Peyer's patch (tissue), 4 donors: ENCODE results near the gene IFNL2. TPM values are rescaled to one million over a fixed set of nuclear protein-coding genes. Genes with fewer than 3 reads are reported as not detected.
"Not testable (repeated sequence)": the region's sequence is repeated elsewhere in the genome, so short reads cannot be mapped to it uniquely, and the experiment has no call there.

ENCODE experiments used
- DNase-seq, 3 donors: peaks; one replicate each; pipeline ENCODE4 v3.0.0-alpha.2; 2017 to 2019
- H3K27ac ChIP-seq, 4 donors: fragments of 200-600 bp; sonication (generic); one replicate each; pipeline ENCODE4 v1.5.1; 2016 to 2019
- H3K27me3 ChIP-seq, 2 donors: fragments of 200-600 bp; sonication (generic); one replicate each; pipeline ENCODE4 v1.5.1; 2019
- H3K36me3 ChIP-seq, 3 donors: fragments of 200-600 bp; sonication (generic); one replicate each; pipeline ENCODE4 v1.5.1; 2016 to 2019
- H3K4me1 ChIP-seq, 4 donors: fragments of 200-600 bp; sonication (generic); one replicate each; pipeline ENCODE4 v1.5.1; 2016 to 2019
- H3K4me3 ChIP-seq, 4 donors: fragments of 200-600 bp; sonication (generic); 1 replicate in 3 of 4; 2 replicates in 1 of 4; pipeline ENCODE4 v1.5.1; 2016 to 2019; ENCODE audit warnings: mild to moderate bottlenecking in 1 of 4
- H3K9me3 ChIP-seq, 4 donors: fragments of 200-600 bp; sonication (generic); one replicate each; pipeline ENCODE4 v1.5.1; 2016 to 2019; ENCODE audit warnings: mild to moderate bottlenecking in 1 of 4
- POLR2A ChIP-seq, 2 donors: fragments of 450-650 bp; IDR thresholded peaks; one replicate each; pipeline ENCODE4 v1.5.1; 2017; ENCODE audit warnings: antibody characterized with exemption in 2 of 2, mild to moderate bottlenecking in 2 of 2, moderate library complexity in 2 of 2
- total RNA-seq, 4 donors: library from RNA; depleted of rRNA; stranded (reverse); fragments of >200 nt; gene quantifications; one replicate each; pipeline ENCODE4 v1.1.0, GENCODE V29; 2016
- TF ChIP-seq, protein P1 (sequence below), 6 experiments: fragments of 450-650 bp in 4 of 6; fragments of 200-600 bp in 2 of 6; sonication (generic) in 1 of 6; IDR thresholded peaks; one replicate each; pipeline ENCODE4 v1.5.1; 2017 to 2019; ENCODE audit warnings: antibody characterized with exemption in 6 of 6, mild to moderate bottlenecking in 3 of 6, moderate library complexity in 1 of 6

The IFNL2 gene
- total RNA-seq: not detected

DNA sequence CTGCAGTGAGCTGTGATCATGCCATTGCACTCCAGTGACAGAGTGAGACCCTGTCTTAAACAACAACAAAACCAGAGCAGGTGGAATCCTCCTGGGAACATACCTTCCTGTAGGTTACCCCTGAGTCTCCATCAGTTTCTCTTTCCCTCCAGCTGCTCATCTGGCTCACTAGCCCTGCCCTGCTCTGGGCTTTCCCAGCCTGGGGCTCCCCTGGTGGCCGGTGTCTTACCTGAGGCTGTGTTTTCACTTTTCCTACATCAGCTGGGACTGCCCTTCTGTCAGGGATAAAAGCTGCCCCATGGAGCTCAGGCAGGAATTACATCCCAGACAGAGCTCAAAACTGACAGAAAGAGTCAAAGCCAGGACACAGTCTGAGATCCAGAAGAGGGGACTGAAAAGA is at the start of gene IFNL2:
Gene IFNL2, plus strand, starts transcription at position 312 of the 400 bp plus-strand sequence. CDS start 173 bp downstream, outside the sequence.
- H3K36me3 ChIP-seq, H3K4me3 ChIP-seq, H3K4me1 ChIP-seq, H3K9me3 ChIP-seq, DNase-seq, H3K27ac ChIP-seq, H3K27me3 ChIP-seq: not testable (repeated sequence)

DNA sequence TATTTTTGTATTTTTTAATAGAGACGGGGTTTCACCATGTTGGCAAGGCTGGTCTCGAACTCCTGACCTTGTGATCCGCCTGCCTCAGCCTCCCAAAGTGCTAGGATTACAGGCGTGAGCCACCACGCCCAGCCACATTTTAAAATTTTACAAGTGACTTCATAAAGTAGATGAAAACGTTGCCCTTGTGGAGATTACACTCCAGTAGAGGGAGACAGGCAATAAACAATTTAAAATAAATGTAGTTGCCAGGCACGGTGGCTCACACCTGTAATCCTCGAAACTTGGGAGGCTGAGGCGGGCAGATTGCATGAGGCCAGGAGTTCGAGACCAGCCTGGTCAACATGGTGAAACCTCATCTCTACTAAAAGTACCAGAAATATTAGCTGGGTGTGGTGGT is 49.1 kb upstream of the IFNL2 start:
- H3K27ac ChIP-seq, DNase-seq, H3K27me3 ChIP-seq, H3K36me3 ChIP-seq, H3K9me3 ChIP-seq, H3K4me3 ChIP-seq, H3K4me1 ChIP-seq: not testable (repeated sequence)

DNA sequence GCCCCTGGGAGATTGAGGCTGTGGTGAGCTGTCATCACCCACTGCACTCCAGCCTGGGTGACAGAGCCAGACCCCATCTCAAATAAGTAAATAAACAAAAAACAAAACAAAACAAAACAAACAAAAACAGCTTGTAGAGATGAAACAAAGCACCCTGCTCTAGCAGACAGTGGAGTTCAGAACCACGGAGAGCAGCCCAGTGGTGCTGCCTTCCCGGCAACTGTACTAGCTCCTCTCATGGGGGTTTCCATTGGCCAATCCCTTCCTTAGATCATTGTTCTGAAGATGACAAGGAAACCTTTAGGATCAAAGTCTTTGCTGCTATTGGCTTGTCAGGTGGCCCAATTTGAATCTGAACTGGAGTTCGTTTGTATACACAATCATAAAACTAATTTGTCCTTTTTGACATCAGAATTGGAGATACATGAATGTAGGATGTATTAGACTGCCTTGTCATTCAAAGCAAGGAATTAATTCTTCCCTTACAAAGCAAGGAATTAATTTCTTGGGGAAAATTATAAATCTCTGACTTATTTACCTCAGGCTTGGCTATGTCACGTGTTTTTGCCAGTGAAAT is 44.4 kb upstream of the IFNL2 start:
- no peak overlapping the region for H3K27ac ChIP-seq
- H3K4me1 ChIP-seq: no peaks in the 10 kb centered on the region
- H3K27me3 ChIP-seq: no peaks in the 10 kb centered on the region
- no peak overlapping the region for H3K4me3 ChIP-seq
- no peak for DNase-seq
- H3K9me3 ChIP-seq: no peaks in the 10 kb centered on the region
- no peak for TF ChIP-seq POLR2A (IDR thresholded peaks at IDR 0.05)
- TF ChIP-seq, protein P1, sequence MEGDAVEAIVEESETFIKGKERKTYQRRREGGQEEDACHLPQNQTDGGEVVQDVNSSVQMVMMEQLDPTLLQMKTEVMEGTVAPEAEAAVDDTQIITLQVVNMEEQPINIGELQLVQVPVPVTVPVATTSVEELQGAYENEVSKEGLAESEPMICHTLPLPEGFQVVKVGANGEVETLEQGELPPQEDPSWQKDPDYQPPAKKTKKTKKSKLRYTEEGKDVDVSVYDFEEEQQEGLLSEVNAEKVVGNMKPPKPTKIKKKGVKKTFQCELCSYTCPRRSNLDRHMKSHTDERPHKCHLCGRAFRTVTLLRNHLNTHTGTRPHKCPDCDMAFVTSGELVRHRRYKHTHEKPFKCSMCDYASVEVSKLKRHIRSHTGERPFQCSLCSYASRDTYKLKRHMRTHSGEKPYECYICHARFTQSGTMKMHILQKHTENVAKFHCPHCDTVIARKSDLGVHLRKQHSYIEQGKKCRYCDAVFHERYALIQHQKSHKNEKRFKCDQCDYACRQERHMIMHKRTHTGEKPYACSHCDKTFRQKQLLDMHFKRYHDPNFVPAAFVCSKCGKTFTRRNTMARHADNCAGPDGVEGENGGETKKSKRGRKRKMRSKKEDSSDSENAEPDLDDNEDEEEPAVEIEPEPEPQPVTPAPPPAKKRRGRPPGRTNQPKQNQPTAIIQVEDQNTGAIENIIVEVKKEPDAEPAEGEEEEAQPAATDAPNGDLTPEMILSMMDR (IDR thresholded peaks at IDR 0.05): no peak
- H3K36me3 ChIP-seq: no peaks in the 10 kb centered on the region

DNA sequence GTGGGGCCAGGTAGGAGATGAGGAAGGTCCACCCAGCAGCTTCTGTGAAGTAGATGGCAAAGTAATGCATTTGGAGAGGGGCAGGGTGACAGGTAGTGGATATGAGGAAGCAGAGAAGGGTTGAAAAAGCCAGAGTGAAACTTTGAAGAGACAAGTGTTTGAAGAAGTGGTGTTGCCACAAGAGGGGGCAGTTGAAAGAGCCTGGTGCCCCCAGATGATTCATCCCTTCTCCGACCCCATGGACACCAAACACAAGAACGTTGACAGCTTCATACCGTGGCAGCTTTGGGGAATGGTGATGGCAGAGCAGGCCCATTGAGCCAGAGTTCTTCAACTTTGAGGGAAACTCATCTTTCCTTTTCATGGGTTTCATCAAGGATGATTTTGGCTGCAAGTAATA is 43.3 kb upstream of the IFNL2 start:
- Histone ChIP-seq H3K27me3 (no peaks in the 10 kb centered on the region), H3K4me3 (no peak overlapping the region), H3K9me3 (no peaks in the 10 kb centered on the region), H3K36me3 (no peaks in the 10 kb centered on the region), H3K27ac (no peak overlapping the region), H3K4me1 (no peaks in the 10 kb centered on the region)
- no peak for DNase-seq
- TF ChIP-seq, protein P1 (IDR thresholded peaks at IDR 0.05): no peak
- no peak for TF ChIP-seq POLR2A (IDR thresholded peaks at IDR 0.05)

DNA sequence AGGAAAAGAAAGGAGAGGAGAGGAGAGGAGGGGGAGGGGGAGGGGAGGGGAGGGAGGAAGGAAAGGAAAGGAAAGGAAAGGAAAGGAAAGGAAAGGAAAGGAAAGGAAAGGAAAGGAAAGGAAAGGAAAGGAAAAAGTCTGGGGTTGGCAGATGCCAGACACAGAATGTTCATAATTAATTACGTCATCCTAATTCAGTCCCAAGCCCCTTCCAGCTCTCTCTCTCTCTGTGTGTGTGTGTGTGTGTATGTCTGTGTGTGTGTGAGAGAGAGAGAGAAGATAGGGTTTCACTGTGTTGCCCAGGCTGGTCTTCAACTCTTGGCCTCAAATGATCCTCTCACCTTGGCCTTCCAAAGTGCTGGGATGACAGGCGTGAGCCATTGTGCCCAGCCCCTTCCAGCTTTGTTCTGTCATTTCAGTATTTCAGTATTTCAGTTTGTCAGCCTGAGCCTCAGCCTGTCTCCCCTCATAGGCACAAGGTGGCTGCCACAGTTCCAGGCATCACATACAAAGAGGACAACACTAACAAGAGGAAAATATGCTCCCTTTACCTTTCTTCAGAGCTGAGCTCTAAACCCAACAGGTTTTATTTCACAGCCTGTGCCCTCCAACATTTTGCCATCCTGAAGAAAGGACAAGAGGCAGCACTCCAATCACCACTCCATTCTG is 38.0 kb upstream of the IFNL2 start:
- no peaks in the 10 kb centered on the region for H3K9me3 ChIP-seq
- H3K36me3 ChIP-seq: no peaks in the 10 kb centered on the region
- no peak overlapping the region for H3K27ac ChIP-seq
- no peak overlapping the region for H3K4me3 ChIP-seq
- TF ChIP-seq, protein P1 (IDR thresholded peaks at IDR 0.05): no peak
- no peak for TF ChIP-seq POLR2A (IDR thresholded peaks at IDR 0.05)
- H3K4me1 ChIP-seq: no peaks in the 10 kb centered on the region
- no peak for DNase-seq
- no peaks in the 10 kb centered on the region for H3K27me3 ChIP-seq

DNA sequence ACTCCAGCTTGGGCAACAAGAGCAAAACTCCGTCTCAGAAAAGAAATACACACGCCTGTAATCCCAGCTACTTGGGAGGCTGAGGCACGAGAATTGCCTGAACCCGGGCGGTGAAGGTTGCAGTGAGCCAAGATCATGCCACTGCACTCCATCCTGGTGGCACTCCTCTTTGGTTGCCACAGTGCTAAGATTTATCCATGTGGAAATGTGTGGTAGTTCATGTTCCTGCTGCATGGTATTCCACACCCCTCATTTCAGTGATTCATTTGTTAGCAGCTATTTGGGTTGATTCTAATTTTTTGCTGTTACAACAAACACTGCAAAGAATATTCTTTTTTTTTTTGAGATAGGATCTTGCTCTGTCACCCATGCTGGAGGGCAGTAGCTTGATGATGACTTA is 35.5 kb upstream of the IFNL2 start:
- TF ChIP-seq POLR2A (IDR thresholded peaks at IDR 0.05): no peak
- TF ChIP-seq, protein P1 (IDR thresholded peaks at IDR 0.05): no peak
- Histone ChIP-seq H3K27ac (no peak overlapping the region), H3K4me1 (peaks cover 0 to 3% (median 1%) of the 10 kb centered on the region in 4 donors)

More for the DNA sequence above, 35.5 kb upstream of the IFNL2 start:
- DNase-seq: no peak
- H3K36me3 ChIP-seq: no peaks in the 10 kb centered on the region
- H3K4me3 ChIP-seq: no peak overlapping the region
- H3K9me3 ChIP-seq: no peaks in the 10 kb centered on the region
- no peaks in the 10 kb centered on the region for H3K27me3 ChIP-seq
